GM21381 (cell line): Measurements from ENCODE around the gene WSCD2.
"Not testable (repeated sequence)": the region's sequence is repeated elsewhere in the genome, so short reads cannot be mapped to it uniquely, and the experiment has no call there.

ENCODE experiments used
- ATAC-seq: cut with Tn5 transposase; IDR thresholded peaks from one replicate; pipeline ENCODE4 v1.9.1; 2021; ENCODE audit warnings: mild to moderate bottlenecking, moderate library complexity; ENCODE audit not compliant: unreplicated experiment

WSCD2 gene

GRCh38 chr12:108191938-108192337 lies 62.9 kb downstream of the WSCD2 start:
- ATAC-seq: no peak

GRCh38 chr12:108193493-108193892 lies 64.4 kb downstream of the WSCD2 start:
- no peak for ATAC-seq

- no peak for ATAC-seq
Observed at GRCh38 chr12:108193917-108194316, 64.8 kb downstream of the WSCD2 start.

GRCh38 chr12:108194585-108194984 lies 65.5 kb downstream of the WSCD2 start:
- ATAC-seq: no peak

GRCh38 chr12:108196319-108196718 lies 67.2 kb downstream of the WSCD2 start:
- no peak for ATAC-seq

GRCh38 chr12:108196921-108197320 lies 67.8 kb downstream of the WSCD2 start:
- no peak for ATAC-seq

GRCh38 chr12:108198043-108198442 lies 69.0 kb downstream of the WSCD2 start:
- no peak for ATAC-seq

GRCh38 chr12:108199106-108199505 lies 70.0 kb downstream of the WSCD2 start:
- ATAC-seq: no peak

GRCh38 chr12:108201808-108202207 lies 72.7 kb downstream of the WSCD2 start:
- ATAC-seq: no peak

GRCh38 chr12:108204117-108204987 lies 75.3 kb downstream of the WSCD2 start:
- ATAC-seq: no peak

GRCh38 chr12:108205864-108206263 lies 76.8 kb downstream of the WSCD2 start:
- ATAC-seq: no peak

GRCh38 chr12:108207791-108208730 lies 79.0 kb downstream of the WSCD2 start:
- ATAC-seq: no peak

- no peak for ATAC-seq
Observed at GRCh38 chr12:108210001-108210400, 80.9 kb downstream of the WSCD2 start.

GRCh38 chr12:108211157-108211556 lies 82.1 kb downstream of the WSCD2 start:
- ATAC-seq: no peak

GRCh38 chr12:108213871-108214445 lies 84.9 kb downstream of the WSCD2 start:
- no peak for ATAC-seq

- no peak for ATAC-seq
Observed at GRCh38 chr12:108214486-108214885, 85.4 kb downstream of the WSCD2 start.

- ATAC-seq: no peak
Observed at GRCh38 chr12:108215458-108215857, 86.4 kb downstream of the WSCD2 start.

- no peak for ATAC-seq
Observed at GRCh38 chr12:108218921-108219320, 89.8 kb downstream of the WSCD2 start.

GRCh38 chr12:108225101-108225500 lies 96.0 kb downstream of the WSCD2 start:
- not testable (repeated sequence) for ATAC-seq

GRCh38 chr12:108226866-108227265 lies 97.8 kb downstream of the WSCD2 start:
- no peak for ATAC-seq

GRCh38 chr12:108228746-108229145 lies 99.7 kb downstream of the WSCD2 start:
- ATAC-seq: no peak
